Measurements from ENCODE around the gene OTOF. TPM values are rescaled to one million over a fixed set of nuclear protein-coding genes. Genes with fewer than 3 reads are reported as not detected.

Gene OTOF
- total RNA-seq, 1 donor from 2014 or later = 0.47 TPM

DNA sequence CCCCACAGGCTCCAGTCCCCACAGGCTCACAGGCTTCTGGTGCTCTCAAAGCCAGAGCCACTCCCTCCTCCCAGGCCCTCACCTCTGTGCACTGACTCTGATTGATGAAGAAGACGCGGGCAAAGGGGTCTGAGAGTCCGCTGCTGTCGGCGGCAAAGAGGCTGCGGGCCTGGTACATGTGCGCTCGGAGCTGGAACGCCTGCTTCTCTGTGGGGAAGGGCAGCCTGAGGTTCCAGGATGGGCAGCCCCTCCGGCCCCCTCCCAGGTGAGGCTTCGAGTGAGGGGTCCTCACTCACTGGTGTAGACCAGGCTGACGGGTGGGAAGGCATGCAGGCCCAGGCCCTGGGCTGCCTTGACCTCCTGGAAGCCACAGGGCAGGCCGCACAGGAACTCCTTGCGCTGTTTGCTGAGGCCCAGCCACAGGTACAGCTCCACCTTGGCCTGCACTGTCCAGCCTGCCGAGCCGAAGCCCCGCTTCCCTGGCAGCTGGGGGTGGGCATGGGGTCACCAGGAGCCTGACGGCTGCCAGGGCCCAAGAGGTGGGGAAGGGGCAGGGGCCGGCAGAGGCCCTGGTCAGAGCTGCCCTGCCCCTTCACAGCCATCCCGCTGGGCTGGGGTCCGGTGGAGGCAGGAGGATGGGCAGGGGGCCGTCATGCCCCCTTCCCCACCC lies 2.0 kb downstream of the OTOF start:
- Mint-ChIP-seq H3K4me1 (ENCODE audit: low read depth, unreplicated experiment) (peaks cover 3% of the 10 kb centered on the region), H3K9me3 (ENCODE audit: unreplicated experiment) (no peaks in the 10 kb centered on the region), H3K4me3 (ENCODE audit: unreplicated experiment) (no peak overlapping the region), H3K27me3 (ENCODE audit: unreplicated experiment) (peaks cover 3% of the 10 kb centered on the region), H3K27ac (ENCODE audit: unreplicated experiment) (no peak overlapping the region), H3K36me3 (ENCODE audit: unreplicated experiment) (no peaks in the 10 kb centered on the region)
- TF ChIP-seq CTCF (IDR thresholded peaks at IDR 0.05; ENCODE audit: partially characterized antibody, unreplicated experiment) = no peak
- no peak for DNase-seq

DNA sequence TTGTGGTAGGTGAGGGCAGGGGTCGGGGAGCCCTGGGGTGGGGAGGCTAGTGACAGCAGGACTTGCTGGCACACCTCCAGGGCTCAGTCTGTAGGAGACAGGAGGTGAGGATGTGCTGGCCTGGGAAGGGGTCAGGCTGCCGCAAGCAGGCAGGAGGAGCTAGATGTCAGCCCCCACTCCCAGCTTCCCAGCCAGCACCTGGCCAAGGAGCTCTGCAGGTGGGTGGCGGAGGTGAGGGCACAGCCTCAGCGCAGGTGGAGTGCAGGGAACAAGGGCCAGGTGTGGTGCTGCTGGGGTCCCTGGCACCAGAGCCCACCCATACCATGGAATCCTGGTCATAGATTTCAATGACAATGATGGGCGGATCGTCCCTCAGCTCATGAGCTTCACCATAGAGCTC lies 2.9 kb downstream of the OTOF start:
- no peak for TF ChIP-seq CTCF (IDR thresholded peaks at IDR 0.05; ENCODE audit: partially characterized antibody, unreplicated experiment)
- Mint-ChIP-seq H3K27ac (ENCODE audit: unreplicated experiment) (no peak overlapping the region), H3K27me3 (ENCODE audit: unreplicated experiment) (peaks cover 6% of the 10 kb centered on the region), H3K4me1 (ENCODE audit: low read depth, unreplicated experiment) (peaks cover 3% of the 10 kb centered on the region), H3K4me3 (ENCODE audit: unreplicated experiment) (no peak overlapping the region), H3K9me3 (ENCODE audit: unreplicated experiment) (no peaks in the 10 kb centered on the region), H3K36me3 (ENCODE audit: unreplicated experiment) (no peaks in the 10 kb centered on the region)
- no peak for DNase-seq

DNA sequence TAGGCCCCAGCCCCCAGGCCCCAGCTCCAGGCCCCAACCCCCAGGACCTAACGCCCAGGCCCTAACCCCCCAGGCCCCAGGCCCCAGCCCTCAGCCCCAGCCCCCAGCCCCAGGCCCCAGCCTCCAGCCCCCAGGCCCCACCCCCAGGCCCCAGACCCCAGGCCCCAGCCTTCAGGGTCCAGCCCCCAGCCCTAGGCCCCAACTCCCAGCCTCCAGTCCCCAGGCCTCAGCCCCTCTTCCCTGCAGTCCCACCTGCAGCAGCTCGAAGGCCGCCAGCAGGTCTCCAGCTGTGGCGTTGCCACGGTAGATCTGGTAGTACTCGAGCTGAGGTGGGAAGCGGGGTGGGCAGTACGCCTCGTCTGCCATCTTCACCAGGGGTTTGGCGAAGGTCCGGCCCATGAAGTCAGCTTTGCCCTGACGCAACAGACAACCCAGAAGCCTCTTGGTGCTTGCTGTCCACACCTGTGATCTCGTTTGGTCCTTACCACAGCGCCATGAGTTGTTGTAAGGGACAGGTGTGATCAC lies 3.6 kb downstream of the OTOF start:
- H3K27ac Mint-ChIP-seq (ENCODE audit: unreplicated experiment) = no peak overlapping the region
- H3K27me3 Mint-ChIP-seq (ENCODE audit: unreplicated experiment) = peaks cover 7% of the 10 kb centered on the region
- peaks cover 3% of the 10 kb centered on the region for H3K4me1 Mint-ChIP-seq (ENCODE audit: low read depth, unreplicated experiment)
- H3K36me3 Mint-ChIP-seq (ENCODE audit: unreplicated experiment) = no peaks in the 10 kb centered on the region
- DNase-seq = no peak
- no peak for TF ChIP-seq CTCF (IDR thresholded peaks at IDR 0.05; ENCODE audit: partially characterized antibody, unreplicated experiment)
- H3K4me3 Mint-ChIP-seq (ENCODE audit: unreplicated experiment) = no peak overlapping the region
- H3K9me3 Mint-ChIP-seq (ENCODE audit: unreplicated experiment) = peaks cover 3% of the 10 kb centered on the region

DNA sequence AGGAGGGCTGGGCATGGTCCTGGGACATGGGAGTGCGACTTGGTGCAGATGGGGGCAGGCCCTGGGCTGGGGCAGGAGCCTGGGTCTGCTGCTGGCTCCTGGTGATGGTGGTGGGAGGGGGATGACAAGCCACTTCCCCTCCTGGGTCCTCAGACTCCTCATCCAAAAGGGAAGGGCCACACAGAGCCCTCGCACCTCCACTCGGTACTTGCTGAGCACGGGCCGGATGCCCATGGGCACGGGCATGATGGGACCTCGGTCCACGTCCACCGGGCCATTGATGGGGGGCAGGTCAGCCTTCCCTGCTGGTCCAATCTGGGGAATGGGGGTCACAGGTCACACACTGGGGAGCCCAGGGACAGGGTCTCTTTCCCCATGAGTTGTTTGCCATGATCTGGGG lies 4.1 kb downstream of the OTOF start:
- Mint-ChIP-seq H3K9me3 (ENCODE audit: unreplicated experiment) (peaks cover 6% of the 10 kb centered on the region), H3K4me3 (ENCODE audit: unreplicated experiment) (no peak overlapping the region), H3K27ac (ENCODE audit: unreplicated experiment) (no peak overlapping the region), H3K36me3 (ENCODE audit: unreplicated experiment) (no peaks in the 10 kb centered on the region), H3K4me1 (ENCODE audit: low read depth, unreplicated experiment) (peaks cover 3% of the 10 kb centered on the region), H3K27me3 (ENCODE audit: unreplicated experiment) (peaks cover 7% of the 10 kb centered on the region)
- DNase-seq = no peak
- TF ChIP-seq CTCF (IDR thresholded peaks at IDR 0.05; ENCODE audit: partially characterized antibody, unreplicated experiment) = no peak

GRCh38 chr2:26472821-26473655 lies 4.9 kb downstream of the OTOF start:
- Mint-ChIP-seq H3K4me3 (ENCODE audit: unreplicated experiment) (no peak overlapping the region), H3K27me3 (ENCODE audit: unreplicated experiment) (peaks cover 7% of the 10 kb centered on the region), H3K4me1 (ENCODE audit: low read depth, unreplicated experiment) (peaks cover 3% of the 10 kb centered on the region), H3K9me3 (ENCODE audit: unreplicated experiment) (peaks cover 6% of the 10 kb centered on the region), H3K27ac (ENCODE audit: unreplicated experiment) (no peak overlapping the region), H3K36me3 (ENCODE audit: unreplicated experiment) (no peaks in the 10 kb centered on the region)
- no peak for DNase-seq
- TF ChIP-seq CTCF (IDR thresholded peaks at IDR 0.05; ENCODE audit: partially characterized antibody, unreplicated experiment) = no peak

All from glutamatergic neuron (in vitro differentiated cells).